ENCODE measurements around the gene ADA. TPM values are rescaled to one million over a fixed set of nuclear protein-coding genes. Genes with fewer than 3 reads are reported as not detected.

ADA gene
- total RNA-seq, 1 donor from 2014 or later: 72.3 TPM

- DNase-seq (no peak), ATAC-seq (ENCODE audit: low read depth) (no peak)
- Mint-ChIP-seq H3K36me3 (ENCODE audit: low read depth) (peaks cover 76% of the 10 kb centered on the region), H3K4me1 (peaks cover 19% of the 10 kb centered on the region), H3K27me3 (no peaks in the 10 kb centered on the region), H3K4me3 (no peak overlapping the region), H3K27ac (peak overlapping the region; percentile 30), H3K9me3 (no peaks in the 10 kb centered on the region)
- POLR2A ChIA-PET: interaction anchor here (1.0 to 1.1 kb wide), 2 partner anchors 24 to 32 kb away, joined by 3 to 4 read pairs; no protein-coding TSS in a partner anchor
- intact Hi-C loops (cut with micrococcal nuclease): no loop called here
- TF ChIP-seq CTCF (IDR thresholded peaks at IDR 0.05): no peak
- CTCF ChIA-PET: no interaction called here
Measured at GRCh38 chr20:44622501-44623270, 28.8 kb downstream of the ADA start.

DNA sequence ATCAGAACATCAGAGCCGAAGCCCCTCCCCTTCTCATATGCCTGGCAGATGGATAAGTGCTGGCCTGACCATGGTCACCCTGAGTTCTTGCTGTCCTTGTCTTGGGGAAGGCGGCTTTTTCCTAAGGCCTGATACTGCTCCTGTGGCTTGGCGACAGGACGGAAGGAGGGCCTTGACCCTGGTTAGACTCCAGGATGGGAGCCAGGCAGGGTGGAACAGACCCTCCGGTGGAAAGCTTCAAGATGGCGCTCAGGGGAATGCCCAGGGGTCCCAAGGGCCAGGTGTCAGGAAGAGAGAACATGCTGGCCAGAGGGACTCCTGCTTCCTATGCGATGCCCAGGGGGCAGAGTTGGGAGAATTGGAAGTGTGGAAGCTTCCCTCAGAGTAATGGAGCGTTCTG is 29.6 kb downstream of the ADA start:
- POLR2A ChIA-PET: interaction anchor here (0.5 to 1.1 kb wide), 3 partner anchors 25 to 68 kb away, joined by 3 to 5 read pairs (median 4); no protein-coding TSS in a partner anchor
- H3K9me3 Mint-ChIP-seq: no peaks in the 10 kb centered on the region
- H3K27ac Mint-ChIP-seq: peak overlapping the region; percentile 54
- CTCF ChIA-PET: no interaction called here
- ATAC-seq (ENCODE audit: low read depth): no peak
- intact Hi-C loops (cut with micrococcal nuclease): no loop called here
- peaks cover 26% of the 10 kb centered on the region for H3K4me1 Mint-ChIP-seq
- H3K27me3 Mint-ChIP-seq: no peaks in the 10 kb centered on the region
- H3K4me3 Mint-ChIP-seq: no peak overlapping the region
- H3K36me3 Mint-ChIP-seq (ENCODE audit: low read depth): peaks cover 81% of the 10 kb centered on the region
- TF ChIP-seq CTCF (IDR thresholded peaks at IDR 0.05): no peak
- DNase-seq: no peak

GRCh38 chr20:44621325-44621724 is 30.2 kb downstream of the ADA start:
- no peak for TF ChIP-seq CTCF (IDR thresholded peaks at IDR 0.05)
- CTCF ChIA-PET: no interaction called here
- Mint-ChIP-seq H3K27ac (peak overlapping the region; percentile 59), H3K36me3 (ENCODE audit: low read depth) (peaks cover 81% of the 10 kb centered on the region), H3K4me3 (no peak overlapping the region), H3K27me3 (no peaks in the 10 kb centered on the region), H3K9me3 (no peaks in the 10 kb centered on the region), H3K4me1 (peaks cover 27% of the 10 kb centered on the region)
- ATAC-seq (ENCODE audit: low read depth) (no peak), DNase-seq (no peak)
- intact Hi-C loops (cut with micrococcal nuclease): no loop called here
- POLR2A ChIA-PET: interaction anchor here (0.5 to 1.1 kb wide), 2 partner anchors 31 to 68 kb away, joined by 4 to 5 read pairs; no protein-coding TSS in a partner anchor

DNA sequence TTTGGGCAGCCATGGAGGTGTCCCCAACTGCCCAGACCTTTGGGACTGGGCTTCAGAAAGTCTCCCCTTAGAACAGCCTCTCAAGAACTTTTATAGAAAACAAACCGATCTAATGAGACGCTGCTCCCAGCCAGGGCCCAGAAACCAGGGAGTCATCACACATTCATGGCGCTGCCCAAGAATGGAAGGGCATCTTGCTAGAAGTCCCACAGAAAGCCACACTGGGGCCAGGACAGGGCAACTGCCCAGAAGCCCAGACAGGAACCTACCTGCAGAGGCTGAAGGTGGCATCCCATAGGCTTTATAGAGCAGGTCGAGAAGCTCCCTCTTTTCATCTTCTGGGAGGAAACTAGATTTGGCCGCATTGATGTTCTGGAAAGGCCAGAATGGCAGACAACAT is 31.5 kb downstream of the ADA start:
- no peak for TF ChIP-seq CTCF (IDR thresholded peaks at IDR 0.05)
- H3K36me3 Mint-ChIP-seq (ENCODE audit: low read depth): peaks cover 93% of the 10 kb centered on the region
- no peak for ATAC-seq (ENCODE audit: low read depth)

GRCh38 chr20:44619294-44619693 is 32.2 kb downstream of the ADA start:
- DNase-seq (no peak), ATAC-seq (ENCODE audit: low read depth) (no peak)
- intact Hi-C loops (cut with micrococcal nuclease): loop anchor here (2.0 to 5.0 kb wide), 2 partner anchors 28 to 113 kb away; no protein-coding TSS in a partner anchor
- ChIA-PET POLR2A (interaction anchor here (1.6 to 3.3 kb wide), 2 partner anchors 26 to 33 kb away, joined by 5 to 14 read pairs; no protein-coding TSS in a partner anchor), CTCF (interaction anchor here (0.7 to 1.0 kb wide), 2 partner anchors 9 to 43 kb away, joined by 4 read pairs; no protein-coding TSS in a partner anchor)
- Mint-ChIP-seq H3K4me3 (no peak overlapping the region), H3K9me3 (no peaks in the 10 kb centered on the region), H3K4me1 (peaks cover 46% of the 10 kb centered on the region), H3K27ac (peak overlapping the region; percentile 47), H3K27me3 (no peaks in the 10 kb centered on the region), H3K36me3 (ENCODE audit: low read depth) (peaks cover 93% of the 10 kb centered on the region)
- TF ChIP-seq CTCF (IDR thresholded peaks at IDR 0.05): no peak

More for the DNA sequence above, 31.5 kb downstream of the ADA start:
- DNase-seq: no peak
- Mint-ChIP-seq H3K9me3 (no peaks in the 10 kb centered on the region), H3K4me3 (no peak overlapping the region), H3K27ac (peak overlapping the region; percentile 59), H3K4me1 (peaks cover 40% of the 10 kb centered on the region), H3K27me3 (no peaks in the 10 kb centered on the region)
- intact Hi-C loops (cut with micrococcal nuclease): no loop called here
- CTCF ChIA-PET: no interaction called here
- POLR2A ChIA-PET: no interaction called here
